HG03135 (cell line): Measurements from ENCODE around the gene PBX3.

Experiments used
- ATAC-seq: cut with Tn5 transposase; IDR thresholded peaks from one replicate; pipeline ENCODE4 v1.9.1; 2021; ENCODE audit warnings: mild to moderate bottlenecking, moderate library complexity; ENCODE audit not compliant: unreplicated experiment

PBX3 gene

DNA sequence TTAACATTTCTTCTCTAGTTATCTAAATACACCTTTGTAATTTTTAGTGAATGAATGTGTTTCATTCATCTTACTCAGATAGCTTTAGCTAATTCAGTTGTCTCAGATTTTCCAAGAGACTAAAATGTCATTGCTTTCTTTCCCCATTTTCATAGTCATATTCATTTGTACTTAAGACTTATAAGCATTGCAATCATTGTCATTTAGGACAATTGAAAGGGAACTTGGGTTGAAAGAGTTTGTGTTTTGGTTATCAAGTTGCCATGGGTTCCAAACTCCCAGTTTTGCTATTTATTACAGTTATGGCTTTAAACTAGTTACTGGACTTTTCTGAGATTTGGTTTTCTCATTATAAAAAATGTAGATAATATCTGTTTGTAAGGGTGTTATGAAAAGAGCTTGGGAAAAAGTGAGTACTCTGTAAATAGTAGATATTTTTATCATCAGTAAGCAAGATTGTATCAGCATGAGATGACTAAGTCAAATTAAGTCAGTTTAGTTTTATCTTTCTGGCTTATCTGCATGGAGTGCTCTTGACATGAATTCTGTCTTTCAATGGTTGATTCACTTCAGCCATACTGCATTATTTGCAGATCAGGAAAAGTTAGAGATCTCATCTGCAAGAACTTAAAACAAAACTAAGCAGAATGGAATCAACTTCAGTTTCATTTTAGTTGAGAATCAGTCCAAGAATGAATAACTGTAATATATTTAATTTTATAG is 107.5 kb downstream of the PBX3 start:
- no peak for ATAC-seq

- no peak for ATAC-seq
Observed at GRCh38 chr9:125856331-125856730, 109.2 kb downstream of the PBX3 start.

- no peak for ATAC-seq
Observed at GRCh38 chr9:125861405-125862058, 114.4 kb downstream of the PBX3 start.

DNA sequence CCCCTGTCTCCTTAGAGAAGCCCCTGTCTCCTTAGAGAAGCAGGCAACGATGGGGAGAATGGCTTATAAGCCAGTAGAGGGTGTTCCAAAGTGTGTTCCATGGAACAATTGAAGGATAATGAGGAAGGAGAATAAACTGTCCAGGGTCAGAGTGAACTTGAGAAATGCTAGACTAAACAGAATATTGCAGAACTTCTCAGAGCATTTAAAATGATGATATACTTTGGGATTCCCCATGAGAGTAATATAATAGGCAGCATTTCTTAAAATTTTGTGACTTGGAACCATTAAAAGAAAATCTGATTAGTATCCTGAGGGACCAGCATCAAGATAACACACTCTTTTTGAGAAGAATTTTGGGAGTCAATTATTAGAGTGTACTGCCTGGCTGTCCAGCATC is 116.8 kb downstream of the PBX3 start:
- ATAC-seq: no peak

DNA sequence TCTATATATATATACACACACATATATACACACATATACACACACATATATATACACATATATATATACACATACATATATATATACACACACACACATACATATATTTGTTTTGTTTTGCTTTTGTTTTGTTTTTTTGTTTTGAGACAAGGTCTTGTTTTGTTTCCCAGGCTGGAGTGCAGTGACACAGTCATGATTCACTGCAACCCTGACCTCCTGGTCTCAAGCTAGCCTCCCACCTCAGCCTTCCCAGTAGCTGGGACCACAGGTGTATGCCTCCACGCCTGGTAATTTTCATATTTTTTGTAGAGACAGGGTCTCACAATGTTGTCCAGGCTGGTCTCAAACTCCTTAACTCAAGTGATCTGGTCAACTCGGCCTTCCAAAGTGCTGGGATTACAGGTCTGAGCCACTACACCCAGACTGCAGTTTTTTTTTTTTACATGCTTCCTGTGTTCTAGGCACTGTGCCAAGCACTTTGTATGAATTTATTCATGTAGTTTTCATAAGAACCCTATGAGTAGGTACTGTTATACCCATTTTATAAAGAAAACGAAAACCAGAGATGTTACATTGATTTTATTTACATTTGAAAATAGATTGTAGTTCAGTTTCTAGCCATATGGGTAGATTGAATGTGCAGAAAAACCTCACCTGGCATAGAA is 120.7 kb downstream of the PBX3 start:
- ATAC-seq: no peak

- ATAC-seq: no peak
Observed at GRCh38 chr9:125878164-125878631, 131.0 kb downstream of the PBX3 start.

DNA sequence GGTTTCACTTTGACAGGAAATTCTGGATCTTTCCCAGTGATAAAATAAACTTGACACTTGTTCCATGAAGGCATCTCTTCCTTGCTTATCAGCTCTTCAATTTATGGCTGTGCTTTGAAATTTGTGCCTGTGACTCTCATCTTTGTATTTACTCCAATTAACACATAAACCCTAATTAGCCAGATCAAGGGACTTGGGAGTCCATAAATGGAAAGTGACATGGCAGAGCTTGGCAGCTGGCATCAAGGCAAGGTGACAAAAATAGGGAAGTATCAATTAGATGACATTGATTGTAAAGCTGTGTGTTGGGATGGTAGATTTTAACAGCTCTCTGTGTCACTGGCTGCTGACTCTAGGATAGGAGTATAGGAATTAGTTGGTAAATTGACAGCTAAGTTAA is 133.9 kb downstream of the PBX3 start:
- ATAC-seq: no peak

GRCh38 chr9:125883565-125884217 is 136.5 kb downstream of the PBX3 start:
- ATAC-seq: no peak

DNA sequence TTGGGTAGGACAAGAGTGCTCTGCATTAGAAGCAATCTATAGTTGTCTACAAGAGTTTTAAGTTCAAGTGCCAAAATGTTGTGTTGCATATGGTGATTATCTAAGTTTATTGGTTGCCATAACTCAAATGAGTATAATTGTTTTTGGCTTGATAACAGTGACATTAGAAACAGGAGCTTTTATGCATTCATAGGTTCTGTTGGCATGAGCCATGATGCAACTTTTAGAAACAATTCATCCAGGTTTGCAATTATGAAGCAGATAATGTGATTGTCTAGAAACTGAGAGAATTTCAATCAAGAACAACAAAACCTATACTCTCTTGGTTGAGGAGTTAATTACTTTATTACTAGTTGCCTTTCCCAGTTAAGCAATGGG is 137.0 kb downstream of the PBX3 start:
- ATAC-seq: no peak

DNA sequence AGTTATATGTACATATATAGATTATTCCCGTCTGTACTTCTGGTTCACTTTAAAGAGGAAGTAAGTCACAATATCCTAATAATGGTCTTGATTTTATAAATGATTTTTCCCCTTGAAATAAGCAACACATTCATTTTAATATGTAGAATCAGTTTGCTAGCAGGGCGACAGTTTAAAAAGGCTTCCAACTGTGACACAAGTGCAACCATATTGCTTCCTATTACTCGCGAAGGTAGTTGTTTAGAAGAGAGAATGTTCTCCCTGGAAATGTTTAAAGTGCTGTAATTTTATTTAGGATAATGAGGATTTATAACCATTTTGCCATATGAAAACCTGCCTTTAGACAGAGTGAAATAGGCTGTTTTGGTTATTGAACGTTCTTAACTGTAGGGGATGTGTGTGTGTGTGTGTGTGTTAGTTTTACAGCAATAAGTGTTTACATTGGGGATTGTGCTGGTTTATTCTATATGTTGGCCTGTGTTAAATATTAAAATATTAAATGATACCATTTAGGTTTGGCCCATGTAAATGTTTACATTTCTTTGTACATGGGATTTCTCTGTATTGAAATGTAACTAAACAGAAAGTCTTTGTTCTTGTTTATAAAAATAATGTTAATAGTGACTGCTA is 138.3 kb downstream of the PBX3 start:
- ATAC-seq: no peak

DNA sequence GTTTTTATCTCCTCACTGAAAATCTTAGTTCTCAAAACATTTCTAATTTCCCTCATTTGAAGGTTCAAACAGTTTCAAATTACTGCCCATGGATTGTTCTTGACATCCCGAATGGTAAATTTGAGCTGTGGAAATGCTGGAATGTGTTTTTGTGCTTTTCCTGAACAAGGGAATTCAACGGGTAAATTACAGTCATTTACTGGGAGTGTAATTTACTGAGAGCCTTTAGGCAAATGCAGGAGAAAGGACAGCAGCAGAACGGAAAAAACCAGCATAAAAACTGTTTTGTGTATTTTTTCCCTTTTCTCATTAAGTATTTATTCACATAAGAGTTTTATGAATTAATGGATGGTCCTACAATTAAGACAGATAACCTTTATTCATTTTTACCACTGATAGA is 139.2 kb downstream of the PBX3 start:
- no peak for ATAC-seq

DNA sequence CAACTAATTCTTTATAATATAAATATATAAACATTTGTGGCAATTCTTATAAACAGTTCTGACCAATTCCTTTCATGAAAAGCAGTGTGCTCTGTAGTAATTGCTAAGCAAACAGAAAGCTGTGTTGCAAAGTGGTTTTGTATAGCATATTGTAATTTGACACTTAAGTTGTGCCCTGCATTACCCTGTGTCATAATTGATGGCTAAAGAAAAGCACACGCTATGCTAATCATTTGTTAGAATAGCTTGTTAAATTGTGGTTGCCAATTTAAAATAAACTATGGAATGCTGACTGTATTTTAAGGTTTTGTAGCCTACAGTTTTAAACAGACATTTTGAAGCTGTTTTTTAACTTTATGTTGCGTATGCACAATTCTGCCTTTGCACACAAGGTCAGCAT is 140.0 kb downstream of the PBX3 start:
- ATAC-seq: no peak

- ATAC-seq: no peak
Observed at GRCh38 chr9:125888211-125888610, 141.0 kb downstream of the PBX3 start.

DNA sequence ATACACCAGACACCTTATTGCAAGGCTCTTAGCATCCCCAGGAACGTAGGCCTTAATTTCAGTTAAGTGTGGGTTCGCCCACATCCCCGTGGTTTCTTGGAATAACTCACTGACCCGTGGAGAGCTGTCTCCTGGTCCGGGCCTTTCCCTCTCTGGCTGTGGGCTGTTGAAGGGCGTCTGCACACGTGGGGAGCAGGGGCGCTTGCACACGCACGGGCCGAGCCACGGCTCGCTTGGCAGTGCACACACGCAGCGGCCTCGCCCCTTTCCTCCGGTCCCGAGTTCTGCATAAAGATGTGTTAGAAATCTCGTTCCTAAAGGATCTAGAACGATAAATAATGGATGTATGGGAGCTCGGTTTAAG is 141.9 kb downstream of the PBX3 start:
- peak; percentile 28 for ATAC-seq

GRCh38 chr9:125889476-125890419 is 142.6 kb downstream of the PBX3 start:
- ATAC-seq: peak; percentile 55

- no peak for ATAC-seq
Observed at GRCh38 chr9:125890826-125891225, 143.7 kb downstream of the PBX3 start.

DNA sequence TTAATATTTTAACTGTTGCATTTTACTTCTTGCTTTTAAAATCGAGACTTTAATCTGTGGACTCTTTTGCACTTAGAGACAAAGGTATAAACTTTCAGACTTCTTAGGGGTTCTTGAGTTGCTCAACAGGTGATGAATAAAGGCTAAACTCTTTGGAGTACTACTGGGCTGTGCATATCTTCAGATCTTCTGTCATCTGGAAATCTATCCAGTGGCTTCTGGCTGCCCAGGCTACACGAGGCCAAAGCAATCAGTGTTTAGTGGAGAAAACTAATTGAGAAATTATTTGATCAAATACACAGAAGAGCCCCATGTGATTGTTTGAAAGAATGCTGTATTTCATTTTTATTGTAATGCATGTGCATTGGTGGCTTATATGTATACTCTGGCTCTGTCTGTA is 146.1 kb downstream of the PBX3 start:
- no peak for ATAC-seq

DNA sequence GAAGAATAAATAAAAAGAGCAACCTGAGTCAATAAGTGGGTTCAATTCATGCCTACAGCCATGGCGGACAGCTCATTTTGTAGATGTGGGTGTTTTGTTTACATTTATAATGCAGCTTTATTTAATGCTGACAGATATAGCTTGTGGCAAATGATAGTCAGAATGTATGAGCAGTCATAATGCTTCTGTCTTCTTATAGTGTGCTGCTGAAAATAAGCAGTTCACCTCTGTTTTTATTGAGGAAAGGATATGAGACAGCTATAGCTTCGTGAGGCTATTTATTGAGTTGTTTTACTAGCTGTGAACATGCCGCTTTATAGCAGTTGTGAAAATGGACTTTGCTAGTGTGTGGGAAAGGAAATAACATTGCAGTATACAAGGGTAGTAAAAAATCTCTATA is 147.4 kb downstream of the PBX3 start:
- no peak for ATAC-seq

DNA sequence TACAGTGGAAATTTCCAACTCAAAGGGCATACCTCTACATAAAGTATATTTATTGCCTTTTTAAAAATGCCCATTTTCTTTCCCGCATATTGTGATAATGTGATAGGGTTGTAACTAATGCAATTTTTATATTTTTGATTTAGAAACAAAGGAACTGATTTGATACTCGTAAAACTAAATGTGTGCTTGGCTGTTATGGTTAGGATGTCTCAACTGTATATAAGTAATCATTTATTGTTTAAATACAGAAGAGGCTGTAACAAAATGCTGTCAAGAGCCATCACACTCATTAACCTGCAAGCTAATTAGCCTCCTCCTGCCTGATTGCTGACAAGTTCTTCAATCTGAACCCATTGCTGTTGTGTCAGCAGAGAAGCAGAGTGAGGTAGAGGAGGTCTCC is 149.2 kb downstream of the PBX3 start:
- ATAC-seq: no peak

GRCh38 chr9:125896964-125897363 is 149.8 kb downstream of the PBX3 start:
- ATAC-seq: no peak
